GM12801 (cell line): Measurements from ENCODE around the gene CNTNAP5.

Experiments
- TF ChIP-seq, protein P1 (sequence below): IDR thresholded peaks from one replicate; pipeline ENCODE4 v1.5.1; 2011; ENCODE audit warnings: control low read depth; ENCODE audit not compliant: insufficient read length; ENCODE audit errors: extremely low read depth

The CNTNAP5 gene

GRCh38 chr2:124704071-124704925 lies 679.2 kb downstream of the CNTNAP5 start:
- TF ChIP-seq, protein P1, sequence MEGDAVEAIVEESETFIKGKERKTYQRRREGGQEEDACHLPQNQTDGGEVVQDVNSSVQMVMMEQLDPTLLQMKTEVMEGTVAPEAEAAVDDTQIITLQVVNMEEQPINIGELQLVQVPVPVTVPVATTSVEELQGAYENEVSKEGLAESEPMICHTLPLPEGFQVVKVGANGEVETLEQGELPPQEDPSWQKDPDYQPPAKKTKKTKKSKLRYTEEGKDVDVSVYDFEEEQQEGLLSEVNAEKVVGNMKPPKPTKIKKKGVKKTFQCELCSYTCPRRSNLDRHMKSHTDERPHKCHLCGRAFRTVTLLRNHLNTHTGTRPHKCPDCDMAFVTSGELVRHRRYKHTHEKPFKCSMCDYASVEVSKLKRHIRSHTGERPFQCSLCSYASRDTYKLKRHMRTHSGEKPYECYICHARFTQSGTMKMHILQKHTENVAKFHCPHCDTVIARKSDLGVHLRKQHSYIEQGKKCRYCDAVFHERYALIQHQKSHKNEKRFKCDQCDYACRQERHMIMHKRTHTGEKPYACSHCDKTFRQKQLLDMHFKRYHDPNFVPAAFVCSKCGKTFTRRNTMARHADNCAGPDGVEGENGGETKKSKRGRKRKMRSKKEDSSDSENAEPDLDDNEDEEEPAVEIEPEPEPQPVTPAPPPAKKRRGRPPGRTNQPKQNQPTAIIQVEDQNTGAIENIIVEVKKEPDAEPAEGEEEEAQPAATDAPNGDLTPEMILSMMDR: no peak

GRCh38 chr2:124708661-124709060 lies 683.6 kb downstream of the CNTNAP5 start:
- TF ChIP-seq, protein P1: no peak

DNA sequence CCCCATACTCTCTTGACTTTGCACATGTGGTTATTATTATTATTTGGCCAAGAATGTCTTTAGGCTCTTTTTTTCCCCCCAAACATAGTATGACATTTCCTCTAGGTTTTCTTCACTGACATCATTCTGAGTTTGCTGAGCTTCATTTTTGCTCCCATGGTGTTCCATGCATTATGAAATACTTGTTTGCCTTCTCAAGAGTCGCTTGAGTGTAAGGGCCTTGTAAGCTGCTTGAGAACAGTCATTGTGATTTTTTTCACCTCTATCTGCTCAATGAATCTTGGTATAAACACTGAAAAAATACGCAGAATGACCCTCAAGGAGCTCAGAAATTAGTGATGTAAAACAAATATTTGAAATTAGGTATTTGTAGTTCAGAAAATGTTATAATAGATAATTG lies 688.9 kb downstream of the CNTNAP5 start:
- TF ChIP-seq, protein P1: no peak

DNA sequence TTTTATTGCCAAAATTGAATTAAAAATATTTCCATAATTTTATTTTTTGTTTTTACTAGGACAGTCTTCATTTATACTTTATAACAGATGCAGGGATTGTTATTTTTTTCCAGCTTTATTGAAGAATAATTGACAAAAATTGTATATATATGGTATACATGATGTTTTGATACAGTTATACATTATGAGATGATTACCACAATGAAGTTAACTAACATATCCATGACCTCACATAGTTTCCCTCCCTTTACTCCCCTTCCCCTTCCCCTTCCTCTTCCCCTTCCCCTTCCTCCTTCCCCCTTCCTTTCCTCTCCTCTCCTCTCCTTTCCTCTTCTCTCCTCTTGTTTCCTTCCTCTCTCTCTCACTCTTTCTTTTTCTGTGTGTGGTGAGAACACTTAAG lies 700.1 kb downstream of the CNTNAP5 start:
- TF ChIP-seq, protein P1: no peak

GRCh38 chr2:124740636-124741035 lies 715.5 kb downstream of the CNTNAP5 start:
- TF ChIP-seq, protein P1: no peak

DNA sequence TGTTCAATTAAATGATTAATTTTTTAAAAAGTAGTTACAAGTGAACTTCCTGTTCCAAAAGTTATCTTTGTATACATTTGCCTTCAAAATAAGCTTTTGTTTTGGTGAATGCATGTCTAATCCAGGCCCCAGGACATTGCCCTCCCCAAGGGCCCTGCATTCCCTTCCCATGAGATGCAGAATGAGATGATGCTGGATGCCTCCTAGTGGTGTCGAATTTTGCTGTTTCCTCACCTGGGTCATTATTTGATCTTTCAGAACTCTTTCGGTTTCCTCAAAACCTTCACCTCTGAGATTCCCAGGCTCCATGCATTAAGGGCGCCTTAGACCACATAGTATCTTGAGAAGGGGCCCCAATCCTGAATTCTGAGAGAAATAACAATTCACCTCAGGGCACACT lies 728.8 kb downstream of the CNTNAP5 start:
- TF ChIP-seq, protein P1: no peak

GRCh38 chr2:124755386-124755785 lies 730.3 kb downstream of the CNTNAP5 start:
- TF ChIP-seq, protein P1: no peak
